Stimulated activated CD8-positive, alpha-beta memory T cell treated with anti-CD3 and anti-CD28 coated beads, Interleukin-4, amount 100 ng/mL, for 48 hours (primary cell): ENCODE measurements around the gene FAM234A.

Experiments
- DNase-seq: peaks from one replicate; pipeline ENCODE4 v3.0.0-alpha.2; 2020

FAM234A gene

DNA sequence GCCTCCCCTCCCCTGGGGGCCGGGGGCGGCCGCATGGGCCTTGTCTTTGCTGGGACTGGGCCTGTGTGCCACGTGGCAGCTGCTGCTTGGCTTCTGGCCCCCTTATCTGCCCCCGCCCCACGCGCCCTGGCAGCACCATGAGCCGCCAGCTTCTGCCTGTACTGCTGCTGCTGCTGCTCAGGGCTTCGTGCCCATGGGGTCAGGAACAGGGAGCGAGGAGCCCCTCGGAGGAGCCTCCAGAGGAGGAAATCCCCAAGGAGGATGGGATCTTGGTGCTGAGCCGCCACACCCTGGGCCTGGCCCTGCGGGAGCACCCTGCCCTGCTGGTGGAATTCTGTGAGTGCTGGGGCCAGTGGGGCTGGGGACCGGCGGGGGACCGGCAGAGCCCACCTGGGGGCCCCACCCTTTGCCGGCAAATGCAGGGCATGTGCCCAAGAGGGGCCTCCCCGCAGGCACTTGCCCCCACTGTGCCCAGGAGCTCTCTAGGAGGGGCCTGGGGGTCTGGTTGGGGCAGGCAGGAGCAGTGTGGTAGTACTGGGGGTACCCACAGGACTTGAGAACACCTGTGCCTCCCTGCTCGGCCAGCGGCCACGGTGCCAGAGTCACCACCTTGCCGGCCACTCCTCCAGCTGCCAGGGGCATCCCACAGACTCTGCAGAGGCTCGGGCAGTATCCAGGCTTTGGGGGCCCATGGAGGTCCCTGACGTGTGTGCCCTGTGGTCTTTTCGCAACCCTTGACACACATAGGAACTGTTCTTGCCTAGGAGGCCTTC, 48.6 kb downstream of the FAM234A start, which contains the start of gene PDIA2:
Gene PDIA2 (plus strand): TSS at position 132 of the 773 bp plus-strand sequence. CDS start 6 bp downstream, at position 138.
- DNase-seq, result no peak

DNA sequence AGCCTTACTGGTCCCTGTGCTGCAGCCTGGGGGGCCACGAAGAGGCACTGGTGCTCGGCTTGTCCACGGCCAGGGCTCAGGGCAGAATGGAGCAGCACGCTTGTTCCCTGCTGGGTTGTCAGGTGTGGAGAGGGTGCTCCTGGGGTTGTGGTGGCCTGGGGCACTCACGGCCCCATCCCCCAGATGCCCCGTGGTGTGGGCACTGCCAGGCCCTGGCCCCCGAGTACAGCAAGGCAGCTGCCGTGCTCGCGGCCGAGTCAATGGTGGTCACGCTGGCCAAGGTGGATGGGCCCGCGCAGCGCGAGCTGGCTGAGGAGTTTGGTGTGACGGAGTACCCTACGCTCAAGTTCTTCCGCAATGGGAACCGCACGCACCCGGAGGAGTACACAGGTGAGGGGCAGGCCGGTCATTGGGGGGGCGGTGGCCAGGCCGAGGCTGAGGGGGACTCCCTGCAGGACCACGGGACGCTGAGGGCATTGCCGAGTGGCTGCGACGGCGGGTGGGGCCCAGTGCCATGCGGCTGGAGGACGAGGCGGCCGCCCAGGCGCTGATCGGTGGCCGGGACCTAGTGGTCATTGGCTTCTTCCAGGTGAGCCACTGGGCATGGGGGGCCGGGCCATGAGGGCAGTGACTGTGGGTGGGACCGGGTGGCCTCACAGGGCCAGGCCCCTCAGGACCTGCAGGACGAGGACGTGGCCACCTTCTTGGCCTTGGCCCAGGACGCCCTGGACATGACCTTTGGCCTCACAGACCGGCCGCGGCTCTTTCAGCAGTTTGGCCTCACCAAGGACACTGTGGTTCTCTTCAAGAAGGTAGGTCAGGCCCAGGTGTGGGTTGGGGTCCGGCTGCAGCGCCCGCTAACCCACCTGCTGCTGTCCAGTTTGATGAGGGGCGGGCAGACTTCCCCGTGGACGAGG, 49.8 kb downstream of the FAM234A start:
- DNase-seq, result no peak

DNA sequence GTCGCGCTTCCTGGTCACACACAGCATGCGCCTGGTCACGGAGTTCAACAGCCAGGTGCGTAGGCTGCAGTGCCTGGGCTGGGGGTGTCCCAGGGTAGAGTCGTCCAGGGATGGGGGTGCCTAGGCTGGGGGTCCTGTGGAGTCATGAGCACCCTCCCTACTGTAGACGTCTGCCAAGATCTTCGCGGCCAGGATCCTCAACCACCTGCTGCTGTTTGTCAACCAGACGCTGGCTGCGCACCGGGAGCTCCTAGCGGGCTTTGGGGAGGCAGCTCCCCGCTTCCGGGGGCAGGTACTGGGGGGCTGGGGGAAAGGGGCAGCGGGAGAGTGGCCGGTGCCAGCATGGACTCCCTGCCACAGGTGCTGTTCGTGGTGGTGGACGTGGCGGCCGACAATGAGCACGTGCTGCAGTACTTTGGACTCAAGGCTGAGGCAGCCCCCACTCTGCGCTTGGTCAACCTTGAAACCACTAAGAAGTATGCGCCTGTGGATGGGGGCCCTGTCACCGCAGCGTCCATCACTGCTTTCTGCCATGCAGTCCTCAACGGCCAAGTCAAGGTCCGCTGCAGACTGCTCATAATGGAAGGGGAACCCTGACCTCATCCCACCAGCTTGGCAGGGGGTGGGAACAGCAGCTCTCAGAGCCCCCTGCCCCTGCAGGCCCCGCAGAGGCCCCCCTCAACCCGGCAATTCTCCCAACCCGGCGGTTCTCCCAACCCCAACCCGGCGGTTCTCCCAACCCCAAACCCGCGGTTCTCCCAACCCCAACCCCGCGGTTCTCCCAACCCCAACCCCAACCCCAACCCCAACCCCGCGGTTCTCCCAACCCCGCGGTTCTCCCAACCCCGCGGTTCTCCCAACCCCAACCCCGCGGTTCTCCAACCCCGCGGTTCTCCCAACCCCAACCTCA, 50.8 kb downstream of the FAM234A start:
- no peak for DNase-seq

DNA sequence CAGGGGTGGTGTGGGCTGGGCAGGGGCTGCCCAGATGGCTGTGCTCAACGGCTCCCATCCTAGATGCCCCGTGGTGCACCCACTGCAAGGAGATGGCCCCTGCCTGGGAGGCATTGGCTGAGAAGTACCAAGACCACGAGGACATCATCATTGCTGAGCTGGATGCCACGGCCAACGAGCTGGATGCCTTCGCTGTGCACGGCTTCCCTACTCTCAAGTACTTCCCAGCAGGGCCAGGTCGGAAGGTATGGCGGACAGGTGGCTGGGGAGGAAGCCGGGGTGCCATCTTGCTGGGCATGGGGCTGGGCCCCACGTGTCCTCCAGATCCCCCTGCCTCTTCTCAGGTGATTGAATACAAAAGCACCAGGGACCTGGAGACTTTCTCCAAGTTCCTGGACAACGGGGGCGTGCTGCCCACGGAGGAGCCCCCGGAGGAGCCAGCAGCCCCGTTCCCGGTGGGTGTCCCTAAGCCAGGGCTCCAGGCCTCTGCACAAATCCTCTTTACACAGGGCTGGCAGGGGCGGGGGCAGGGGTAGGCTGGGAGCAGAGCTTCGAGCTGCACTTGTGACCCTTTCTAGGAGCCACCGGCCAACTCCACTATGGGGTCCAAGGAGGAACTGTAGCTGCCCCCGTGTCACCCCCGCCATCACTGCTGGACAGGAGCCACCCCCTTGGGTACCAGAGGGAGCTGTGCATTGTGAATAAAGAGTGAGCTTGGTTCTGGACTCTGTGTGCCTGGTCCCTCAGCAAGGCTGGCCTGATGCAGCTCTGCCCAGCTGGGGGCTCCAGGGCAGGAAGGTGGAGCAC, 52.1 kb downstream of the FAM234A start:
- DNase-seq, result no peak

DNA sequence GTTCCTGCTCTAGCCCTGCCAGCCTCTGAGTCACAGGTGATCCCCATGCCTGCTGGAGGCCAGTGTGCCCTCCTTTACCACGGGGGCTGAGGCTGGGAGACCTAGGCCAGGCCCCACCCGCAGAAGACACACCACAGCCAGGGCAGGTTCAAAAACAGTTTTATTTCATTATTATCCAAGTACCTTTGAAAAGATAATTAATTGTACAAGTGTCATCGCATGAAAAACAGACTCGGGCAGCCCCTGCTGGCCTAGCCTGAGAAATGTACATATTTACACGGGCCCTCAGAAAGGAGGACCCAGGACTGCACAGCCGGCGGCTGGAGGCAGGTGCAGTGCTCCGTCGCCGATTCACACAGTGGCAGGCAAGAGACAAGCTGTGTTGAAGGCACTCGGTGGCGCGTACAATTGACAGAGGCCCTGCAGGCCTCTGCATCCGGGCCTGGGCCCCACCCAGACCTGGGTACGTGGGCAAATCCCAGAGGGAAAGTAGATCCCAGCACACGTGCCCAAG, 52.7 kb downstream of the FAM234A start:
- no peak for DNase-seq

DNA sequence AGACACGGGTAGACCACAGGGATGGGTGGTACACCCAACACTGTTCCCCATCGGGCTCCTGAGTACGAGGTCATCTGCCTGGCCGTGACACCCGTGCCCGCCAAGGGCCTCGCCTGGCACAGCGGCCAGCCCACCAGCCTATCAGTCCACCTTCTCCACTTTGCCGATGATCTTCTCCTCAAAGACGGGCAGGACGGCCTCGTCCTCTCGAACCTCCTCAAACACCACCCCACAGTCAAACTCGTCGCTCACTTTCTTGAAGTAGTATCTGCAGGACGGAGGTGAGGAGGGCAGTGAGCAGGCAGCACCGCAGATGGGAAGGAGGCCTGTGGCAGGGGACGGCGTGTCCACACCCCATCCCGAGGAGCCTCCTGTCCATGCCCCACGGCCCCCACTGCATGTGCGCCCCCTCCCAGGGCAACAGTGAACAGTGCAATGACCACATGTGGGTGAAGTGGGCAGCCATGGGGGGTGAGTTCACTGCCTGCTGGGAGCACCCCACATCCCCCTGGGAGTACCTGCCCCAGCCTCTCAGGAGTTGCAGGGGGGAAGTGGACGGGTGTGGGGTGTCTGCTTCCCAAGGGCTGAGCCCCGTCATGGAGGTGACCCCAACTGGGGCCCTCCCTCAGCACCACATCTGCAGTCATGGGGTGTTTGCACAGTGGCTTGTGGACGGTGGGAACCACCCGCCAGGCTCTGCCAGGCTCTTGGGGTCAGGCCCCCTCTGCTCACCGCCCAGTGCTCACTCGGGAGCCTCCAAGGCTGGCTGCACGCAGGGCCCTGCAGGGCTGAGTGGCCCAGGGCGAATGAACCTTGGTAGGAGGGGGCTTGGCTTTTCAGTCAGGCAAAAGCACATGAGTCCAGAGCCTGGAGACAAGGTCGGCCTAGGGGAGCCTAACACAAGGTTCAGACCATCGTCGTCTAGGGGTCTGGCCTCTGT, 53.6 kb downstream of the FAM234A start:
- no peak for DNase-seq

DNA sequence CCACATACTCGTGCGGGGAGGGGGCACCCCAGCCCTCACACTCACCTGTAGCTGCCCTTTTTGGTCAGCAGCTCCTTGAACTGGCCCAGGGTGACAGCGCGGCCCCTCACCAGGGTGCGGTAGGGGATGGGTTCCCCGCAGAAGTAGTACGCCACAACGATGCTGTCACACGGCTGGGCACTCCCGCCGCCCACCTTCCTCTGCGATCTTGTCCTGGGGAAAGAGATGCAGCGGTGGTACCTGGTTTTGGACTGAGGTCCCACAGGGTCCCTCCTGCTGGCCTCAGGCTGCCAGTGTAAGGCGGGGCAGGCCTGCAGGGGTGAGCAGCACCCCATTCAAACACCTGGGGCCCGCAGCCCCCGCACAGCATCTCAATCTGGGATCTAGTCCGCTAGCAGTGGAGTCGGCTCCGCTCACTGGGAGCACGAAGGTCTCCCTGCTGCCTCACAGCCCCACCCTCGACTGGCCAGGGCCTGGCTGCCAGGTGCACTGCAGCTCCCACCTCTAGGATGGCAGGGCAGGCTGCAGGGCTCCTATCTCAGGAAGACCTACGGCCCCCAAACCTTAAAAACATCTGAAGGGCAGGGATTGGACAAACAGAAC, 54.9 kb downstream of the FAM234A start:
- DNase-seq, result no peak

DNA sequence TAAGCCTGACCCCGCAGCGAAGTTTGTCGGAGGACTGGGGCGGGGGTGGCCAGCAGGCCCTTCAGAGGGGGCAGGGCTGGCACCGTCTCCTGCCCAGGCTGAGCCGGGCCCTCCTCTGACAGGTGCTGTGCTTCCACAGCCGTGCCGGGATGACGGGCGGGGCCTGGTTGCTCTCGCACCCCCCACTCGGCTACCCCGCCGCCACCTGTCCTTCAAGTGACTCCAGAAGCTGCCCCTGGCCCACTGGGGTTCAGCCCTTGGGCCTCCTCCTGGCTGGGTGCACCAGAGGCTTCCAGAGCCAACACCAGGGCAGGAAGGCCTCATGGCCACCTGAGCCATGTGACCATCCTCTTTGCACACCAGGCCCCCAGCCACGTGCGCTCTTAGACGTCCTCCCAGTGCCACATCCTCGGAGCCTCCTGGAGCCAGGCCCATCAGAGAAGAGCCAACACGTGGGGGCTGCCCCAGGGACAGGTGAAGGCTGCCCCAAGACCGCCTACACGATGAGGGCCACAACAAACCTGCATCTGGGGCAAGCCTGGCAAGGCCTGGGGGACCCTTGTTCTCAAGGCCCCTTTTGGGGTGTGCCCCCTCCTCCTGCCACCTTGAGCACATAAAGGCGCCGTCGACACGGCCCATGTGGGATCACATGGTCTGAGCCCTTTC, 55.5 kb downstream of the FAM234A start:
- DNase-seq, result no peak

DNA sequence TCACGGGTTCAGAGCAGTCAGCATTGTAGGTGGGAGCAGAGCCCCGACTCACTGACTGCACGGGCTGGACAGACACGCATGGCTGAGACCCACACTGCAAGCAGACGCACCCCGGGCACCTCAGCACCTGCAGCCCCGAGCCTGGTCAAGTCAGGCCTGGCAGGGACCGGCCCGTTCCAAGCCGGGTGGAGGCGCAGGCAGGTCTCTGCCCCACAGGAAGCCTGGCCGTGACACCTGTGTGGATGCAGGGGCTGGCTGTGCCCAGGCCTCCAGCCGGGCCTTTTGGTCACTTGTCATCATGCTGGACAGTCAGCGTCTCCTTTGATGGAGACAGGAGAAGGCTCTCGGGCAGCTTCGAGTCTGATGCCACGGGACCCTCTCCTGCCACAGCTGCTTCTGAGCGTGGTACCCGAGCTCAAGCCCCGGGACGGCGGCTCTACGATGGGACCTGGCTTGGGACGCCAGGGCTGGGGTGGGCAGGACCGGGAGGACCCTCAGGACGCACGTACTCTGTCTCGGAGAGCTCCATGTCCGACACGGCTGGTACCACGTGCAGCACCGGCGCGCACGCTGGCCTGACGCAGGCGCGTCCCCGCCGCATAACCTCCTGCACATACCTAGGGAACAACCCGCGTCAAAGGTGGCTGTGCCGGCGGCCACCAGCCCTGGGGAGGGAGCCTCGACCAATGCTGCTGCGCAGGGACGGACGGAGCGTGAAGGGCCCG, 56.2 kb downstream of the FAM234A start:
- no peak for DNase-seq

DNA sequence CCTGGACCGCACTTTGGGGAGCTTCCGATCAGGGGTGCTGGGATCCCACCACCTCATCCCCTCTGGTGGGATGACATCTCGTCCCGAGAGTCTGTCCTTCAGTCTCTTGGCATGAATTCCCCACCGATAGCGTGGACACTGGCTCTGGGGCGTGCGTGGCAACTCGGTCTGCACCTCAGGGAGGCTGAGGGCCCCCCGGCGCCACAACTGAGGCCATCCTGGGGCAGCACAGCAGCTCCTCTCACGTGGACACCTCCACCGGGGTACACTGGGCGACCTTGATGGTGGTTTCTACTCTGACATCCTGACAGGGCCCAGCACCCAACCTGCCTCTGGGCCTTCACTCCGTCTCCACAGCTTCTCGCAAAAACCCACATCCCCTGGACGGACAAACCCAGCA, 56.9 kb downstream of the FAM234A start:
- no peak for DNase-seq

DNA sequence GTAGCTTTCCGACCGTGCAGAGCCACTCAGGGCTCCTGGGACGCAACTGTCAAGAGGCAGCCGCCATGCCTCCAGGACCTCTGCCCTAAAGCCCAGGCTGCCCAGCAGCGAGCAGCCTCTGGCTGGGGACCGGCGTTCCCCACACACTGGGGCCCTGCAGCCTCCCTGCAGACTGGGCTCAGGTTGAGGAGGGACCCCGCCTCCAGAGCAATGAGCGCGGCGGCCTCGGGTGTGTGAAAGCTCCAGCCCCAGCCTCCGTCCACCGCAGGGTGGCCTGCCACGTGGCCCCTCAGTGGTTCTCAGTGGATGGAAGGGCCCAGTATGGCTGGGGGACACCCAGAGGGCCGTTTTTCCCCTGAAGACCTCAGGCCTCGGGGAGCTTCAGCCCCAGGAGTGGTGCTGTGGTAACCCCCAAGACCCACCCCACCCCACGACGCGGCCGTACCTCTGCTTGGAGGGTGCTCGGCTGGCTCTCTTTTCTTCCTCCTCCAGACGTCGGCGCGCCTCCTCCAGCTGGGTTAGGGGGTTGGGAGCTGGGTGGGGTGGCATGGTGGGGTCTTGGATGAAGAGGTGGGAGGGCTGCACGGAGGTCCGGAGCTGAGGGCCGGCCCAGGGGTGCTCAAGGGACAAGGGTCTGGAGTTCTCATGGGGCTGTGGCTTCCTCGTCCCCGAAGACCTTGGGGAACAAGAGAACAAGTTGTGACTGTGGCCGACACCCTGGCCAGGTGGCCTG, 58.6 kb downstream of the FAM234A start:
- DNase-seq, result no peak

DNA sequence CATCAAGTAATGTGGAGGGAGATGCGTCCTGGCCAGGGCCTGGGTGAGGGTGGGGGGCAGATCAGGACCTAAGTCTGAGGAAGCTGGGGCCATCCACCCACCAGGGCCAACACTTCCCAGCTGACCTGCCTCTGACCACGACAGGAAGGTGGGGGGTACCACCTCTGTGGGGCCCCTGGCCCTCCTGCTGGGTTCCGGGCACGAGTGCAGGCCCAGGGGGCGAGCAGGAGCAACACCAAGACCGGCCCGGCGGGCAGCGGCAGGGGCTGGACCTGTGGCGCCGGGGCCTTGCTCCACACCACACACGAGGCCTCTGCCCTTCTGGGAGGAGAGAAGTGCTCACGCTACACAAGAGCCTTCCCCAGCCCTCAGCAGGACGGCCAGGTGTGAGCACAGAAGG, 61.7 kb downstream of the FAM234A start:
- DNase-seq, result no peak

DNA sequence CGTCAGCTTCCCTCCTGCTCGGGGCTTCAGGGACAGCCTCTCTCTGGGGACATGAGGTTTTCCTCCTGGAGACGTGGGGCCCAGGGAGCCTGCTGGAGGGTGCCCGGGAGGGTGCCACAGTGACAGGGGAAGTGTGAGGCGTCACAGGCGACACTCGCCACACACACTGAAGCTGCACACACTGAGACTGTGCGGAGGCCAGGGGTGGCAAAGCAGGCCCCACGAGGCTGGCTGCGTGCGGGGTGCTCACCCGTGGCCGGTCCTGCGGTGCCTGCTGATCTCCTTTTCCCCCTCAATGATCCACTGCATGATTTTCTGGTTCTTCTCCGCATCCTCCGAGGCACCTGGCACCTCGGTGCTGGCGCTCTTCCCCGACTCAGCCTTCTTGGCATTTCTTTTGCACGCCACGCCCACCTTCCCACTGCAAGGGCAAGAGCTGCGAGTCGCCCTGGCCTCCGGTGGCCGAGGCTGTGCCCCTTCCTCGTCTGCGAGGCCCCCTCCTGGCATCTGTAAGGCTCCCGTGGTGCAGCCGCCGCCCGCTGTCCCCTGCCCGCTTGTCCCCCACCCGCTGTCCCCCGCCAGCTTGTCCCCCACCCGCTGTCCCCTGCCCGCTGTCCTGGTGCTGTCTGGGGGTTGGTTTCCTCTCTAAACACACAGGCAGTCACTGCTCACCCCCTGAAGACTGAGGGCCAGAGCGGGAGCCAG, 62.3 kb downstream of the FAM234A start:
- no peak for DNase-seq

DNA sequence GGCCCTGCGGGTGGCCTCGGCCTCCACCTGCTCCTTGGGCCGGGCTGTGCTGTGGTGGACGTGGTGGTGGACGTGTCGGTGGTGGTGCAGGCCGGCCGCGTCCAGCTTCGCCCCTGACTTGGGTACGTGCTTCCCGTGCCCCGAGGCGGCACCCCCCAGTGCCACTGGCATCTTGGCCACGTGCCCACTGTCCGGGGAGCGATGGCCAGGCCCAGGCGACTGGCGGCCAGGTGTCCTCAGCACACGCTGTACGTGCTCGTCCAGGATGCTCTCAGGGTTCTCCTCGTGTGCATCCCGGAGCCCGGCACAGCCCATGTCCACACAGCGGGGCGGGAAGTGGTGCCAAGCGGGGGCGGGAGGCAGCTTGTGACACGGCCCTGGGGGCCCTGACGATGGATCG, 63.2 kb downstream of the FAM234A start:
- no peak for DNase-seq

DNA sequence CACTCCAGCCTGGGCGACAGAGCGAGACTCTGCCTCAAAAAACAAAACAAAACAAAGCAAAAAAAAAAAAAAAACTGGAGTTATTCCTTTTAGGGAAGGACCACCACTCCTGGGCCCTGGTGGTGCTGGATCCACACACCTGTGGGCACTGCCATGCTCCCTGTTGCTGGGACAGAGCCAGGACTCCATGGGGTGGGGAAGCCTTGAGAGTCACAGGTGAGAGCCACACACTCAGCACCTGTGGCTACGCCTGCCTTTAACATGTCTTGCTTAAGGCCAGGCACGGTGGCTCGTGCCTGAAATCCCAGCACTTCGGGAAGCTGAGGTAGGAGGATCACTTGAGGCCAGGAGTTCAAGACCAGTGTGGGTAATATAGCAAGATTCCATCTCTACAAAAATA, 66.6 kb downstream of the FAM234A start:
- DNase-seq, result no peak

DNA sequence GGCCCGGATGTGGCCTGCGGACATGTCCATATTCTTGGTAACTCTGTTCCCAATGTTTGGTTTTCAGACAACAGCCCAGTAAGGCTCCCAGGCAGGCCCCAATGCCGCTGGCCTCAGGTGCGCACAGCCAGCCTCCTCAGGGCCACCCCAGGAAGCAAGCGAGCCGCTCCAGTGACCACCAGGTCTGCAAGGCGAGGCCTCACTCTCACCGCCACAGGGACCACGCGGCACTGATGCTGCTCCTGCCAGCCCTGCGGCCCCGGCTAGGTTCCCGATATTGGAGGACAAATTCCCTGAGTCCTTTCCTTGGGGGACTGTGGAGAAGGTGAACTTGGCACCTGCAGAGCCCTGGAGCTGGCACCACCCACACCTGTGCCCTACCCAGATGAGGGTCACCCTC, 67.3 kb downstream of the FAM234A start:
- no peak for DNase-seq

DNA sequence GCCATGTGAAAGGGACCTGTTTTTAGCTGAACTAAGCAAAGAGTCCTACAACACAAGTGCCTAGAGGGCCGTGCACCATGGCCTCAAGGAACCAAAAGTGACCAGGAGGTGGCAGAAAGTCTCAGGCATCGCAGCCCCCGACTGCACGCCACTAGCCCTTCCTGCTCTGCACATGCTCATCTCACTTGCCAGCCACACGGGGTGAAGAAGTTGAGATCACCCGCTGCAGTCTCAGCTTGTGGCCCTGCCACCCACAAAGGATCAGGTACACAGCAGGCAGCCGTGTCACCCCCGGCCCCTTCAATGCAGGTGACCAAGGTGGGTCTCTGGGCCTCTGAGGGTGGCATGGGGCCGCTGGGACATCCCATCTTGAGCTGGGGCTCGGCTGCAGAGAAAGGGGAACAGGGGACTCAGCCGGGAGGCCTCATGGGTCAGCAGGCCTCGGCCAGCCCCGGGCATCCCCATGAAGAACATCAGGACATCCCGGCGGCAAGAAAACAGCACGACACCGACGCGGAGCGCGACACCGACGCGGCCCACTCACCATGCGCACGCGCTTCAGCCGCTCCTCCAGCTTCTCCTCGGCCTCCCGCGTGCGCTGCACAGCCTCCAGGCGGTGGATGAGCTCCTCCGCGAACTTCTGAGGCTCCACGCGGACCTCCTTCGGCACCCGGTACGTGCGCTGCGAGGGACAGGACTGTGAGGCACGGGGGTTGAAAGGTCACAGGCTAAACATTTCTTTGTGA, 69.3 kb downstream of the FAM234A start:
- no peak for DNase-seq
